Hepatocyte (in vitro differentiated cells): ENCODE data around the gene XKR7.

Experiments
- EZH2 ChIP-seq: fragments of 200-600 bp; sonication (generic); IDR thresholded peaks from 2 replicates; pipeline ENCODE4 v1.6.1; 2016; ENCODE audit warnings: antibody characterized with exemption, mild to moderate bottlenecking, borderline replicate concordance
- EZH2phosphoT487 ChIP-seq: fragments of 200-600 bp; sonication (generic); IDR thresholded peaks from one replicate; pipeline ENCODE4 v1.6.1; 2018; ENCODE audit warnings: antibody characterized with exemption, mild to moderate bottlenecking, low read depth, moderate library complexity; ENCODE audit not compliant: unreplicated experiment, severe bottlenecking
- TF ChIP-seq, protein P1 (sequence below): fragments of 200-600 bp; sonication (generic); IDR thresholded peaks from 2 replicates; pipeline ENCODE4 v1.5.1; 2016; ENCODE audit warnings: antibody characterized with exemption, mild to moderate bottlenecking; ENCODE audit not compliant: poor library complexity

DNA sequence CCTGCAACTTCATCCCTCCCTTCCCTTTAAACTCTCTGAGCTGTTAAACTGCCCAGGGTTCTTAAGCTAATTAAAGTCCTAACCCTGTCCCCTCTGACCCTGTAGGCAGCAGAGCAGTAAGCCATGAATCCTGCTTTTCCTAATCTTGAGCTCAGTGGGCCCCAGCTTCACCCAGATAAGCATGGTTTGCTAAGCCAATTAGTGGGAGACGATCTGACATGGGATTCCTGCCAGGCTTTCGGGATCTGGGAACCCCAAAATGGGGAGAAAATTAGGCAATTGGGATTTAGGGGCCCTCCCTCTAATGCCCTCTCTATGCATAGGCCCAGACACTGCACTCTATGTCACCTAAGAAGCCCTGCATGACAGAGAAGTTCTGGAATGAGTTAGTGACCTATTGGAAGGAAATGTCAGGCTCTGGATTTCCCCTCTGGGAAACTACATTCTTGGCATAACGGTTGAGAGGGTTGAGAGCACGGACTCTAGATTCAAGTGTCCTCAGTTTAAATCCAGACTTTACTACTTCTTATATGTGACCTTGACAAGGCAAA, 4.6 kb downstream of the XKR7 start:
- TF ChIP-seq, protein P1, sequence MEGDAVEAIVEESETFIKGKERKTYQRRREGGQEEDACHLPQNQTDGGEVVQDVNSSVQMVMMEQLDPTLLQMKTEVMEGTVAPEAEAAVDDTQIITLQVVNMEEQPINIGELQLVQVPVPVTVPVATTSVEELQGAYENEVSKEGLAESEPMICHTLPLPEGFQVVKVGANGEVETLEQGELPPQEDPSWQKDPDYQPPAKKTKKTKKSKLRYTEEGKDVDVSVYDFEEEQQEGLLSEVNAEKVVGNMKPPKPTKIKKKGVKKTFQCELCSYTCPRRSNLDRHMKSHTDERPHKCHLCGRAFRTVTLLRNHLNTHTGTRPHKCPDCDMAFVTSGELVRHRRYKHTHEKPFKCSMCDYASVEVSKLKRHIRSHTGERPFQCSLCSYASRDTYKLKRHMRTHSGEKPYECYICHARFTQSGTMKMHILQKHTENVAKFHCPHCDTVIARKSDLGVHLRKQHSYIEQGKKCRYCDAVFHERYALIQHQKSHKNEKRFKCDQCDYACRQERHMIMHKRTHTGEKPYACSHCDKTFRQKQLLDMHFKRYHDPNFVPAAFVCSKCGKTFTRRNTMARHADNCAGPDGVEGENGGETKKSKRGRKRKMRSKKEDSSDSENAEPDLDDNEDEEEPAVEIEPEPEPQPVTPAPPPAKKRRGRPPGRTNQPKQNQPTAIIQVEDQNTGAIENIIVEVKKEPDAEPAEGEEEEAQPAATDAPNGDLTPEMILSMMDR, result no peak
- TF ChIP-seq EZH2 (no peak), EZH2phosphoT487 (no peak)
